BLaER1 treated with 17β-estradiol and CSF1 and Interleukin-3, amounts not matched to agents 10 nM and 100 nM (cell line): Measurements from ENCODE around the gene GNGT2.
A peak's percentile ranks its signal among the peaks of the same experiment; 100 is the strongest.
"Not testable (repeated sequence)": the region's sequence is repeated elsewhere in the genome, so short reads cannot be mapped to it uniquely, and the experiment has no call there.

Source experiments
- H3K27ac ChIP-seq, 11 experiments: shearing (Covaris generic); formaldehyde crosslinking; 2 replicates each; pipeline ENCODE4 v1.8.1; 2022
- H3K27me3 ChIP-seq, 11 experiments: shearing (Covaris generic); formaldehyde crosslinking; 2 replicates each; pipeline ENCODE4 v1.8.1; 2022
- H3K36me3 ChIP-seq, 11 experiments: shearing (Covaris generic); formaldehyde crosslinking; 2 replicates each; pipeline ENCODE4 v1.8.1; 2022
- H3K4me1 ChIP-seq, 10 experiments: shearing (Covaris generic); formaldehyde crosslinking; 2 replicates each; pipeline ENCODE4 v1.8.1; 2022
- H3K4me2 ChIP-seq, 11 experiments: shearing (Covaris generic); formaldehyde crosslinking; 2 replicates each; pipeline ENCODE4 v1.8.1; 2022
- H3K4me3 ChIP-seq, 10 experiments: shearing (Covaris generic); formaldehyde crosslinking; 2 replicates each; pipeline ENCODE4 v1.8.1; 2022
- H3K9ac ChIP-seq, 11 experiments: shearing (Covaris generic); formaldehyde crosslinking; 2 replicates each; pipeline ENCODE4 v1.8.1; 2022
- H3K9me3 ChIP-seq, 11 experiments: shearing (Covaris generic); formaldehyde crosslinking; replicated peaks in 1 of 11; 2 replicates each; pipeline ENCODE4 v1.8.1; 2022
- H4K20me1 ChIP-seq, 11 experiments: shearing (Covaris generic); formaldehyde crosslinking; 2 replicates each; pipeline ENCODE4 v1.8.1; 2022
- Cebpa-rat ChIP-seq, 11 experiments: shearing (Covaris generic); IDR thresholded peaks; 2 replicates each; pipeline ENCODE4 v1.8.1; 2022

The GNGT2 gene

GRCh38 chr17:49193513-49194296 is 16.7 kb downstream of the GNGT2 start:
- Histone ChIP-seq H4K20me1 (no peaks in the 10 kb centered on the region), H3K27me3 (no peaks in the 10 kb centered on the region), H3K9ac (peak overlapping the region; percentile 85 to 99 (median 95)), H3K4me1 (peaks cover 21 to 38% (median 30%) of the 10 kb centered on the region in 10 experiments), H3K4me3 (peak overlapping the region; percentile 67 to 86 (median 76)), H3K36me3 (no peaks in the 10 kb centered on the region), H3K27ac (peak overlapping the region; percentile 61 to 99 (median 97)), H3K4me2 (peak overlapping the region; percentile 83 to 93 (median 89)), H3K9me3 (no peaks in the 10 kb centered on the region)
- TF ChIP-seq Cebpa-rat (IDR thresholded peaks at IDR 0.05), result peak in 1 of 11 experiments; percentile 20; a peak in 2 of 22 replicates

- H3K4me3 ChIP-seq, result peak overlapping the region; percentile 67 to 86 (median 76)
- peak overlapping the region; percentile 85 to 99 (median 95) for H3K9ac ChIP-seq
- peak overlapping the region; percentile 61 to 91 (median 86) for H3K4me2 ChIP-seq
- no peaks in the 10 kb centered on the region for H3K36me3 ChIP-seq
- H4K20me1 ChIP-seq, result no peaks in the 10 kb centered on the region
- H3K27me3 ChIP-seq, result no peaks in the 10 kb centered on the region
- H3K27ac ChIP-seq, result peak overlapping the region; percentile 89 to 99 (median 97)
- H3K9me3 ChIP-seq, result peaks cover 0 to under 1% (median 0%) of the 10 kb centered on the region in 11 experiments; a peak in 1 of 22 replicates
- H3K4me1 ChIP-seq, result peaks cover 21 to 38% (median 30%) of the 10 kb centered on the region in 10 experiments
- no peak for TF ChIP-seq Cebpa-rat (IDR thresholded peaks at IDR 0.05)
These were observed 18.2 kb downstream of the GNGT2 start for GRCh38 chr17:49191917-49192741.

GRCh38 chr17:49191409-49191916 is 18.9 kb downstream of the GNGT2 start:
- no peak for TF ChIP-seq Cebpa-rat (IDR thresholded peaks at IDR 0.05)
- Histone ChIP-seq H3K36me3 (no peaks in the 10 kb centered on the region), H3K9me3 (peaks cover 1 to 7% (median 5%) of the 10 kb centered on the region in 11 experiments), H3K27ac (peak overlapping the region; percentile 89 to 99 (median 97)), H3K4me2 (peak overlapping the region; percentile 61 to 91 (median 86)), H3K4me3 (peak overlapping the region; percentile 67 to 86 (median 76)), H3K9ac (peak overlapping the region; percentile 85 to 99 (median 95)), H4K20me1 (no peaks in the 10 kb centered on the region), H3K4me1 (peaks cover 20 to 38% (median 30%) of the 10 kb centered on the region in 10 experiments), H3K27me3 (no peaks in the 10 kb centered on the region)

- Histone ChIP-seq H3K4me2 (peak overlapping the region; percentile 5 to 62 (median 47); a peak in 19 of 22 replicates), H3K4me1 (peaks cover 15 to 37% (median 30%) of the 10 kb centered on the region in 10 experiments), H3K9ac (0 out of 22 replicates have a peak overlapping the region, but pooled peaks of 1 of the 11 experiments have one; percentile 16), H3K4me3 (no peak overlapping the region), H3K27me3 (no peaks in the 10 kb centered on the region), H4K20me1 (no peaks in the 10 kb centered on the region), H3K9me3 (peaks cover 7 to 12% (median 10%) of the 10 kb centered on the region in 11 experiments), H3K27ac (peak overlapping the region in 1 of 11 experiments; percentile 32; a peak in 1 of 22 replicates), H3K36me3 (no peaks in the 10 kb centered on the region)
- no peak for TF ChIP-seq Cebpa-rat (IDR thresholded peaks at IDR 0.05)
These were observed 19.4 kb downstream of the GNGT2 start for GRCh38 chr17:49190932-49191331.

- Histone ChIP-seq H3K4me2 (no peak overlapping the region), H3K4me3 (no peak overlapping the region), H3K27me3 (no peaks in the 10 kb centered on the region), H4K20me1 (no peaks in the 10 kb centered on the region), H3K9ac (no peak overlapping the region), H3K27ac (no peak overlapping the region), H3K9me3 (peaks cover 41 to 49% (median 46%) of the 10 kb centered on the region in 11 experiments), H3K4me1 (peaks cover 5 to 10% (median 7%) of the 10 kb centered on the region in 10 experiments), H3K36me3 (peaks cover 0 to 4% (median 0%) of the 10 kb centered on the region in 11 experiments; a peak in 1 of 22 replicates)
- no peak for TF ChIP-seq Cebpa-rat (IDR thresholded peaks at IDR 0.05)
These were observed 23.1 kb downstream of the GNGT2 start for GRCh38 chr17:49187301-49187700.

- H3K4me1 ChIP-seq, H3K27me3 ChIP-seq, H3K27ac ChIP-seq, H3K4me2 ChIP-seq, H4K20me1 ChIP-seq, H3K36me3 ChIP-seq, H3K9ac ChIP-seq: not testable (repeated sequence)
- peaks cover 41 to 51% (median 46%) of the 10 kb centered on the region in 11 experiments for H3K9me3 ChIP-seq
- peak overlapping the region in 4 of 10 experiments; percentile 12 to 21 (median 16); a peak in 2 of 20 replicates for H3K4me3 ChIP-seq
These were observed 25.0 kb downstream of the GNGT2 start for GRCh38 chr17:49185381-49185780.

GRCh38 chr17:49184522-49184921 is 25.9 kb downstream of the GNGT2 start:
- H3K27me3 ChIP-seq, H4K20me1 ChIP-seq, H3K4me2 ChIP-seq, H3K4me1 ChIP-seq, H3K4me3 ChIP-seq, H3K36me3 ChIP-seq, H3K27ac ChIP-seq, H3K9ac ChIP-seq: not testable (repeated sequence)
- H3K9me3 ChIP-seq, result peaks cover 41 to 51% (median 46%) of the 10 kb centered on the region in 11 experiments

- no peak for TF ChIP-seq Cebpa-rat (IDR thresholded peaks at IDR 0.05)
- peaks cover 41 to 51% (median 46%) of the 10 kb centered on the region in 11 experiments for H3K9me3 ChIP-seq
- no peaks in the 10 kb centered on the region for H3K27me3 ChIP-seq
- no peak overlapping the region for H3K9ac ChIP-seq
- H3K4me1 ChIP-seq, result no peaks in the 10 kb centered on the region
- no peak overlapping the region for H3K27ac ChIP-seq
- no peak overlapping the region for H3K4me2 ChIP-seq
- no peak overlapping the region for H3K4me3 ChIP-seq
- no peaks in the 10 kb centered on the region for H4K20me1 ChIP-seq
- peaks cover 0 to 4% (median 0%) of the 10 kb centered on the region in 11 experiments; a peak in 1 of 22 replicates for H3K36me3 ChIP-seq
These were observed 26.6 kb downstream of the GNGT2 start for GRCh38 chr17:49183801-49184200.

GRCh38 chr17:49183341-49183740 is 27.0 kb downstream of the GNGT2 start:
- Histone ChIP-seq H3K9me3 (peaks cover 42 to 55% (median 48%) of the 10 kb centered on the region in 11 experiments), H3K27me3 (no peaks in the 10 kb centered on the region), H3K27ac (no peak overlapping the region), H3K9ac (no peak overlapping the region), H4K20me1 (no peaks in the 10 kb centered on the region), H3K36me3 (peaks cover 0 to 4% (median 0%) of the 10 kb centered on the region in 11 experiments; a peak in 1 of 22 replicates), H3K4me2 (no peak overlapping the region), H3K4me1 (no peaks in the 10 kb centered on the region), H3K4me3 (no peak overlapping the region)
- TF ChIP-seq Cebpa-rat (IDR thresholded peaks at IDR 0.05), result no peak
